Esophagus muscularis mucosa (tissue), 4 donors: Measurements from ENCODE around the gene ZNF341.

Source experiments
- CTCF ChIP-seq, 3 experiments: fragments of 200-600 bp in 2 of 3; fragments of 450-650 bp in 1 of 3; sonication (generic) in 2 of 3; IDR thresholded peaks; one replicate each; pipeline ENCODE4 v1.5.1; 2017 to 2019; ENCODE audit warnings: antibody characterized with exemption in 3 of 3, mild to moderate bottlenecking in 2 of 3, moderate library complexity in 1 of 3
- EP300 ChIP-seq: sonication (generic); formaldehyde crosslinking; IDR thresholded peaks from one replicate; pipeline ENCODE4 v1.6.1; 2017; ENCODE audit warnings: antibody characterized with exemption
- POLR2AphosphoS5 ChIP-seq, 2 donors: sonication (generic); formaldehyde crosslinking; IDR thresholded peaks; one replicate each; pipeline ENCODE4 v1.6.1; 2017; ENCODE audit warnings: antibody characterized with exemption in 2 of 2

GRCh38 chr20:33740189-33740588, 8.4 kb downstream of the ZNF341 start:
- no peak for TF ChIP-seq CTCF (IDR thresholded peaks at IDR 0.05)
- no peak for TF ChIP-seq EP300
- TF ChIP-seq POLR2AphosphoS5 (IDR thresholded peaks at IDR 0.05) = no peak
